ENCODE data around the gene LDLRAD3.

The LDLRAD3 gene

DNA sequence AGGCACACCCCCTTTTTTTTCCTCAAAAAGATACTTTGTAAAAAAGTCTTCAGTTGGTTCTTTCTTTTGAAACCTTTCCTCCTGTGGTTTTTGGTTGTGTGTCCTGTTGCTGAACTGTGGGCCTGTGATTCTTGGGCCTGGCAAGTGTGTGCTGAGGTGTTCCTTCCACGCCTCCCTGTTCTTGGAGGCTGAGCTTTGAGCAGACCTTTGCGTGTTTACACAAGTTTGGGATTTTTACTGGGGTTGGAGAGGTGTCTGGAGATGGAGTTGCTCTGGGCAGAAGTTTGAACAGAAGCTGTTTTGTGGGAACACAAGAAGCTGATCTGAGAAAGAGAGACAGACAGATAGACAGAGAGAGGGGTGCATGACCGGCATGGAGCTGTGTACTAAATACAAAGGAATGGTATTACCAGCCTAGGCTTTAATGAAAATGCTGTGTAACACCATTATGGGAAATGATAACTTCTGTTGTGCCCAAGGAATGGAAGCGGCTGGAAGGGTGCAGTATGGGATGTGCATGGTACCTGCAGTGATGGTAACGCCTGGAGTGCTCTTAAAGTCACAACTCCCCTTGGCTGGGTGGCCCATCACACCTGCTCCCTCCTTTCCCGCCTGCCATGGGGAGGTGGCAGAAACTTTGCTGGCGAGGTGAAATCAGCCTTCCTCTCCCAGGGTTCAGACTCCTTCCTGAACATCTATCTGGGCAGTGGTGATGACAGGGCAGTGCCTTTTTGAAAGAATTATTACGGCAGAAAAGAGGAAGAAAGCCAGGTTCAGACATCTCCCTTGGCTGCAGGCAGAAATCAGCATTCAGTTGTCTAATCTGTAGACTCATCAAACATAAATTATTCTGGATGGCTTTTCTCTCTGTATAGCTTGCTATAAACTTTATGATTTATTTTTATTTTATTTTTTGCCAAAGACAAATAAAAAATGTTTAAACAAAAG lies 70.4 kb downstream of the LDLRAD3 start:
- TF ChIP-seq EZH2 (IDR thresholded peaks at IDR 0.05; ENCODE audit: borderline replicate concordance, low read depth, low read length, severe bottlenecking), result no peak
- DNase-seq, result no peak
- no peak overlapping the region for H3K4me2 ChIP-seq (ENCODE audit: insufficient read depth, low read length)
- no peak overlapping the region for H2AFZ ChIP-seq (ENCODE audit: low read depth, low read length)
- no peak overlapping the region for H3K27ac ChIP-seq (ENCODE audit: low read length)
- H3K9ac ChIP-seq (ENCODE audit: low read depth, low read length), result no peak overlapping the region
- no peaks in the 10 kb centered on the region for H4K20me1 ChIP-seq (ENCODE audit: insufficient read depth, low read length)
- no peaks in the 10 kb centered on the region for H3K36me3 ChIP-seq (ENCODE audit: insufficient read depth, low read length)
- no peaks in the 10 kb centered on the region for H3K4me1 ChIP-seq (ENCODE audit: insufficient read depth, low read length)
- no peak overlapping the region for H3K4me3 ChIP-seq (ENCODE audit: low read depth in 1 of 2, low read length in 2 of 2)
- no peaks in the 10 kb centered on the region for H3K79me2 ChIP-seq (ENCODE audit: insufficient read depth, low read length)
- ATAC-seq (ENCODE audit: insufficient read depth, low read depth), result no peak
- no peaks in the 10 kb centered on the region for H3K27me3 ChIP-seq (ENCODE audit: insufficient read depth, low read length, poor library complexity)
- H3K9me3 ChIP-seq (ENCODE audit: insufficient read depth, low read length, severe bottlenecking), result no peaks in the 10 kb centered on the region

DNA sequence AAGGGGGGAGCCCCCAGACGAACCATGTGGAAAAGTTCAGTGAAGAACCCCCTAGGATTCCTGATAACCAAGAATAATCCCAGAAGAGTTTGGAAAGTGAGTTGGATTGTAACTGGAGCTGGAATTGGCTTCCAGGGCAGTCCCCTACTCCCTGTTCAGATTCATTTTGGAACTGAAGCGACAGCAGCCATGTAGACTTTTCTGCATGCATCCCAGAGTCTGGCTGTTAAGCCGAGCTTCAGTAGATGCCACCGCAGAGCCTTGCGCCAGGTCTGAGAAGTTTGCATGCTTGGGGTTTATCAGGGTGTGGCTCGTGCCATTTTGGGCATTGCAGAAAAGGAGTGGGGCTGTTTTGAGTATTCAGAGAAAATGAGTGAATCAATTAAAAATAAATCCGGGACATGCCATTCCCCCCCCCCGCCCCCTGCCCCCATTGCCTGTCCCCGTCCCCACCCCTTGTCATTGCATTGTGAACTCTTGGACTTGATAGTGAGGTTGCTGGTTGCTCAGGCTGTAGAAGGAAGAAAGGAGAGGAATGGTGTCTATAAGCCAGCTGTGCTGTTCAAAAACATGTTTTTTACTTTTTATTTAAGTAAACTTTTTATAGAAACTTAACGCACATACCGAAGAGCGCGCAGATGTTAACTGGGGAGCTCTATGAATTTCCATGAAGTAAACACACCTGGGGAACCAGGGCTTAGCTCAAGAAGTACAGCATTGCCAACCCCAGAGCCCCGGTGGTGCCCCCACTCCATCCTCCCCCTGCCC lies 71.2 kb downstream of the LDLRAD3 start:
- no peak for DNase-seq
- H4K20me1 ChIP-seq (ENCODE audit: insufficient read depth, low read length), result no peaks in the 10 kb centered on the region

DNA sequence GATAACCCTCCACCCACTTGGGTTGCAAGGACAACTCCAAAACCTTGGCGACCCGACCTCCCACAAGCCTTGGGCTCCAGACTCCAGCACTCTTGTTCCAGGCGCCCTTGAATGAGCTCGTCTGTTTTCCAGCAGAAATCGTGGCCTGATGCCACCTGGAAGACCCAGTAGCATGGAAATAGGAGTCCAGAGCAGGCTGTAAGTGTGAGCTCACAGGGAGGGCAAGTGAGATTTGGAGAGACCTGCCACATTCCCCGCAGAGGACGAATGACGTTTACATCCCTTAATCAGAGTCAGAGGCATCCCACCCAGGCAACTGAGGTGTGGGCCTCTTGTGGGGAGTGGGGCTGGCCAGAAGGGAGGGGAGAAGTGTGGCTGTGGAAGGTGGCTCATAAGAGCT lies 71.9 kb downstream of the LDLRAD3 start:
- no peak overlapping the region for H3K4me2 ChIP-seq (ENCODE audit: insufficient read depth, low read length)
- H3K79me2 ChIP-seq (ENCODE audit: insufficient read depth, low read length), result no peaks in the 10 kb centered on the region

More for the DNA sequence above, 71.2 kb downstream of the LDLRAD3 start:
- H3K4me2 ChIP-seq (ENCODE audit: insufficient read depth, low read length), result no peak overlapping the region
- H3K4me1 ChIP-seq (ENCODE audit: insufficient read depth, low read length), result no peaks in the 10 kb centered on the region
- H3K79me2 ChIP-seq (ENCODE audit: insufficient read depth, low read length), result no peaks in the 10 kb centered on the region
- H3K27me3 ChIP-seq (ENCODE audit: insufficient read depth, low read length, poor library complexity), result no peaks in the 10 kb centered on the region
- TF ChIP-seq, protein P1, sequence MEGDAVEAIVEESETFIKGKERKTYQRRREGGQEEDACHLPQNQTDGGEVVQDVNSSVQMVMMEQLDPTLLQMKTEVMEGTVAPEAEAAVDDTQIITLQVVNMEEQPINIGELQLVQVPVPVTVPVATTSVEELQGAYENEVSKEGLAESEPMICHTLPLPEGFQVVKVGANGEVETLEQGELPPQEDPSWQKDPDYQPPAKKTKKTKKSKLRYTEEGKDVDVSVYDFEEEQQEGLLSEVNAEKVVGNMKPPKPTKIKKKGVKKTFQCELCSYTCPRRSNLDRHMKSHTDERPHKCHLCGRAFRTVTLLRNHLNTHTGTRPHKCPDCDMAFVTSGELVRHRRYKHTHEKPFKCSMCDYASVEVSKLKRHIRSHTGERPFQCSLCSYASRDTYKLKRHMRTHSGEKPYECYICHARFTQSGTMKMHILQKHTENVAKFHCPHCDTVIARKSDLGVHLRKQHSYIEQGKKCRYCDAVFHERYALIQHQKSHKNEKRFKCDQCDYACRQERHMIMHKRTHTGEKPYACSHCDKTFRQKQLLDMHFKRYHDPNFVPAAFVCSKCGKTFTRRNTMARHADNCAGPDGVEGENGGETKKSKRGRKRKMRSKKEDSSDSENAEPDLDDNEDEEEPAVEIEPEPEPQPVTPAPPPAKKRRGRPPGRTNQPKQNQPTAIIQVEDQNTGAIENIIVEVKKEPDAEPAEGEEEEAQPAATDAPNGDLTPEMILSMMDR (IDR thresholded peaks at IDR 0.05; ENCODE audit: borderline replicate concordance, extremely low read depth, low read length, poor library complexity, severe bottlenecking), result no peak
- TF ChIP-seq EZH2 (IDR thresholded peaks at IDR 0.05; ENCODE audit: borderline replicate concordance, low read depth, low read length, severe bottlenecking), result no peak
- no peak overlapping the region for H3K4me3 ChIP-seq (ENCODE audit: low read depth in 1 of 2, low read length in 2 of 2)
- no peak overlapping the region for H3K9ac ChIP-seq (ENCODE audit: low read depth, low read length)
- ATAC-seq (ENCODE audit: insufficient read depth, low read depth), result no peak
- H3K27ac ChIP-seq (ENCODE audit: low read length), result no peak overlapping the region
- no peak overlapping the region for H2AFZ ChIP-seq (ENCODE audit: low read depth, low read length)
- H3K36me3 ChIP-seq (ENCODE audit: insufficient read depth, low read length), result no peaks in the 10 kb centered on the region
- no peaks in the 10 kb centered on the region for H3K9me3 ChIP-seq (ENCODE audit: insufficient read depth, low read length, severe bottlenecking)

More for the DNA sequence above, 71.9 kb downstream of the LDLRAD3 start:
- no peaks in the 10 kb centered on the region for H3K9me3 ChIP-seq (ENCODE audit: insufficient read depth, low read length, severe bottlenecking)
- no peaks in the 10 kb centered on the region for H3K4me1 ChIP-seq (ENCODE audit: insufficient read depth, low read length)
- DNase-seq (no peak), ATAC-seq (ENCODE audit: insufficient read depth, low read depth) (no peak)
- H3K36me3 ChIP-seq (ENCODE audit: insufficient read depth, low read length), result no peaks in the 10 kb centered on the region
- no peaks in the 10 kb centered on the region for H4K20me1 ChIP-seq (ENCODE audit: insufficient read depth, low read length)
- no peak overlapping the region for H3K27ac ChIP-seq (ENCODE audit: low read length)
- H3K27me3 ChIP-seq (ENCODE audit: insufficient read depth, low read length, poor library complexity), result no peaks in the 10 kb centered on the region
- no peak overlapping the region for H3K4me3 ChIP-seq (ENCODE audit: low read depth in 1 of 2, low read length in 2 of 2)
- TF ChIP-seq, protein P1 (IDR thresholded peaks at IDR 0.05; ENCODE audit: borderline replicate concordance, extremely low read depth, low read length, poor library complexity, severe bottlenecking), result no peak
- TF ChIP-seq EZH2 (IDR thresholded peaks at IDR 0.05; ENCODE audit: borderline replicate concordance, low read depth, low read length, severe bottlenecking), result no peak
- no peak overlapping the region for H3K9ac ChIP-seq (ENCODE audit: low read depth, low read length)
- H2AFZ ChIP-seq (ENCODE audit: low read depth, low read length), result no peak overlapping the region

Data from DND-41 (cell line).